Breast epithelium (tissue), 4 donors: ENCODE results near the gene NELFE. TPM values are rescaled to one million over a fixed set of nuclear protein-coding genes. Genes with fewer than 3 reads are reported as not detected.
A peak's percentile ranks its signal among the peaks of the same experiment; 100 is the strongest.
"Not testable (repeated sequence)": the region's sequence is repeated elsewhere in the genome, so short reads cannot be mapped to it uniquely, and the experiment has no call there.

Experiments used
- DNase-seq, 2 donors: peaks; one replicate each; pipeline ENCODE4 v3.0.0-alpha.2; 2019; ENCODE audit warnings: low spot score in 2 of 2
- H3K27ac ChIP-seq, 2 donors: fragments of 200-600 bp; sonication (generic) in 1 of 2; one replicate each; pipeline ENCODE4 v1.5.1; 2016 to 2019; ENCODE audit warnings: mild to moderate bottlenecking in 1 of 2
- H3K27me3 ChIP-seq, 2 donors: fragments of 200-600 bp; sonication (generic) in 1 of 2; one replicate each; pipeline versions ENCODE4 v1.5.1 to v1.6.0; 2017 to 2019; ENCODE audit warnings: control low read depth in 1 of 2, mild to moderate bottlenecking in 1 of 2
- H3K36me3 ChIP-seq: fragments of 200-600 bp; one replicate; pipeline ENCODE4 v1.5.1; 2019
- H3K4me1 ChIP-seq, 2 donors: fragments of 200-600 bp; sonication (generic); one replicate each; pipeline ENCODE4 v1.5.1; 2016 to 2019; ENCODE audit warnings: control low read depth in 1 of 2
- H3K4me3 ChIP-seq, 3 donors: fragments of 200-600 bp; sonication (generic); 1 replicate in 2 of 3; 2 replicates in 1 of 3; pipeline ENCODE4 v1.5.1; 2016 to 2019; ENCODE audit warnings: mild to moderate bottlenecking in 3 of 3, moderate library complexity in 2 of 3
- H3K9me3 ChIP-seq, 2 donors: fragments of 200-600 bp; sonication (generic) in 1 of 2; one replicate each; pipeline ENCODE4 v1.5.1; 2016 to 2019; ENCODE audit warnings: control low read depth in 1 of 2
- CTCF ChIP-seq, 3 donors: fragments of 450-650 bp; IDR thresholded peaks; one replicate each; pipeline ENCODE4 v1.5.1; 2016 to 2017; ENCODE audit warnings: antibody characterized with exemption in 3 of 3, mild to moderate bottlenecking in 3 of 3, moderate library complexity in 3 of 3
- POLR2A ChIP-seq: fragments of 450-650 bp; IDR thresholded peaks from one replicate; pipeline ENCODE4 v1.6.1; 2016; ENCODE audit warnings: antibody characterized with exemption, mild to moderate bottlenecking, moderate library complexity
- POLR2AphosphoS5 ChIP-seq, 3 donors: sonication (generic); formaldehyde crosslinking; IDR thresholded peaks; one replicate each; pipeline ENCODE4 v1.6.1; 2017; ENCODE audit warnings: antibody characterized with exemption in 3 of 3
- intact Hi-C: fragments of 100-400 bp; cut with DNase I; formaldehyde crosslinking; loops from one replicate; pipeline ENCODE4 v1.15.1; 2023; ENCODE audit warnings: low total_unique reads
- total RNA-seq, 3 donors: library from RNA; depleted of rRNA; stranded (reverse); fragments of >200 nt; gene quantifications; one replicate each; pipeline ENCODE4 v1.1.0, GENCODE V29; 2016

NELFE gene
- total RNA-seq, 3 donors from 2014 or later = 77.3 to 92.7 (median 90.1) TPM

- H3K9me3 ChIP-seq = no peaks in the 10 kb centered on the region
- no peak for TF ChIP-seq POLR2AphosphoS5 (IDR thresholded peaks at IDR 0.05)
- TF ChIP-seq CTCF (IDR thresholded peaks at IDR 0.05) = no peak
- TF ChIP-seq POLR2A = no peak
- H3K27me3 ChIP-seq = no peaks in the 10 kb centered on the region
- H3K36me3 ChIP-seq = no peaks in the 10 kb centered on the region
- DNase-seq = no peak
- no peak overlapping the region for H3K4me3 ChIP-seq
- no peaks in the 10 kb centered on the region for H3K4me1 ChIP-seq
- intact Hi-C loops = no loop called here
- no peak overlapping the region for H3K27ac ChIP-seq
These were observed 22.9 kb downstream of the NELFE start for GRCh38 chr6:31935823-31936222.

- Histone ChIP-seq H3K27me3 (no peaks in the 10 kb centered on the region), H3K36me3 (no peaks in the 10 kb centered on the region), H3K4me1 (no peaks in the 10 kb centered on the region), H3K9me3 (no peaks in the 10 kb centered on the region), H3K4me3 (no peak overlapping the region), H3K27ac (no peak overlapping the region)
- no peak for TF ChIP-seq CTCF (IDR thresholded peaks at IDR 0.05)
- TF ChIP-seq POLR2A = no peak
- no peak for TF ChIP-seq POLR2AphosphoS5 (IDR thresholded peaks at IDR 0.05)
- intact Hi-C loops = no loop called here
- DNase-seq = no peak
These were observed 23.8 kb downstream of the NELFE start for GRCh38 chr6:31935021-31935420.

GRCh38 chr6:31933537-31933936 is 25.2 kb downstream of the NELFE start:
- Histone ChIP-seq H3K9me3 (no peaks in the 10 kb centered on the region), H3K27ac (no peak overlapping the region), H3K27me3 (no peaks in the 10 kb centered on the region), H3K4me1 (no peaks in the 10 kb centered on the region), H3K36me3 (no peaks in the 10 kb centered on the region), H3K4me3 (no peak overlapping the region)
- DNase-seq = no peak
- TF ChIP-seq CTCF (IDR thresholded peaks at IDR 0.05) = no peak
- no peak for TF ChIP-seq POLR2AphosphoS5 (IDR thresholded peaks at IDR 0.05)
- TF ChIP-seq POLR2A = no peak
- intact Hi-C loops = no loop called here

- H3K4me1 ChIP-seq, H3K4me3 ChIP-seq, intact Hi-C loops, H3K36me3 ChIP-seq, H3K27me3 ChIP-seq, DNase-seq, H3K27ac ChIP-seq, H3K9me3 ChIP-seq: not testable (repeated sequence)
These were observed 26.6 kb downstream of the NELFE start for GRCh38 chr6:31932137-31932536.

- no peaks in the 10 kb centered on the region for H3K9me3 ChIP-seq
- intact Hi-C loops = no loop called here
- H3K27ac ChIP-seq = no peak overlapping the region
- H3K4me3 ChIP-seq = no peak overlapping the region
- no peak for DNase-seq
- TF ChIP-seq POLR2AphosphoS5 (IDR thresholded peaks at IDR 0.05) (no peak), CTCF (IDR thresholded peaks at IDR 0.05) (no peak), POLR2A (no peak)
- no peaks in the 10 kb centered on the region for H3K36me3 ChIP-seq
- no peaks in the 10 kb centered on the region for H3K27me3 ChIP-seq
- H3K4me1 ChIP-seq = no peaks in the 10 kb centered on the region
These were observed 27.8 kb downstream of the NELFE start for GRCh38 chr6:31930962-31931361.

GRCh38 chr6:31928672-31928939 is 30.2 kb downstream of the NELFE start:
- intact Hi-C loops = no loop called here
- H3K36me3 ChIP-seq = no peaks in the 10 kb centered on the region
- no peaks in the 10 kb centered on the region for H3K4me1 ChIP-seq
- no peaks in the 10 kb centered on the region for H3K27me3 ChIP-seq
- no peaks in the 10 kb centered on the region for H3K9me3 ChIP-seq
- TF ChIP-seq POLR2A (no peak), POLR2AphosphoS5 (IDR thresholded peaks at IDR 0.05) (no peak), CTCF (IDR thresholded peaks at IDR 0.05) (no peak)
- peak overlapping the region in 1 of 3 donors; percentile 54 for H3K4me3 ChIP-seq
- no peak overlapping the region for H3K27ac ChIP-seq
- no peak for DNase-seq
